MM.1S (cell line): Measurements from ENCODE around the gene TTC27.

ENCODE experiments used
- DNase-seq: peaks from one replicate; pipeline ENCODE4 v3.0.0-alpha.2; 2015
- H2AFZ ChIP-seq: fragments of 300-600 bp; sonication (generic); 2 replicates; pipeline ENCODE4 v1.6.0; 2016; ENCODE audit warnings: antibody characterized with exemption, low read length
- H3F3A ChIP-seq: fragments of 300-600 bp; sonication (generic); 2 replicates; pipeline ENCODE4 v1.6.1; 2016; ENCODE audit warnings: mild to moderate bottlenecking, antibody characterized with exemption, low read length, moderate library complexity, mixed read lengths; ENCODE audit not compliant: insufficient read depth
- H3K27ac ChIP-seq: fragments of 300-600 bp; sonication (generic); 2 replicates; pipeline ENCODE4 v1.5.1; 2016; ENCODE audit warnings: mild to moderate bottlenecking, low read length
- H3K27me3 ChIP-seq: fragments of 300-600 bp; sonication (generic); replicated peaks from 2 replicates; pipeline ENCODE4 v1.6.0; 2016; ENCODE audit warnings: low read length; ENCODE audit not compliant: insufficient read depth
- H3K36me3 ChIP-seq: fragments of 300-600 bp; sonication (generic); replicated peaks from 2 replicates; pipeline ENCODE4 v1.6.1; 2016; ENCODE audit warnings: mild to moderate bottlenecking, low read length, mixed read lengths; ENCODE audit not compliant: insufficient read depth
- H3K4me1 ChIP-seq: fragments of 300-600 bp; sonication (generic); 2 replicates; pipeline ENCODE4 v1.6.1; 2016; ENCODE audit warnings: low read length, mixed read lengths
- H3K4me2 ChIP-seq: fragments of 300-600 bp; sonication (generic); 2 replicates; pipeline ENCODE4 v1.6.0; 2016; ENCODE audit warnings: low read depth, low read length
- H3K4me3 ChIP-seq: fragments of 300-600 bp; sonication (generic); 2 replicates; pipeline ENCODE4 v1.5.1; 2016; ENCODE audit warnings: low read length, mixed read lengths
- H3K79me2 ChIP-seq: fragments of 300-600 bp; sonication (generic); 2 replicates; pipeline ENCODE4 v1.6.1; 2016; ENCODE audit warnings: mixed run types, low read length, mixed read lengths
- H3K9ac ChIP-seq: fragments of 300-600 bp; sonication (generic); 2 replicates; pipeline ENCODE4 v1.6.1; 2016; ENCODE audit warnings: low read length, mixed read lengths
- H3K9me2 ChIP-seq: fragments of 300-600 bp; sonication (generic); replicated peaks from 2 replicates; pipeline ENCODE4 v1.6.1; 2016; ENCODE audit warnings: mild to moderate bottlenecking, low read length, mixed read lengths; ENCODE audit not compliant: insufficient read depth
- H3K9me3 ChIP-seq: fragments of 300-600 bp; sonication (generic); replicated peaks from 2 replicates; pipeline ENCODE4 v1.6.1; 2016; ENCODE audit warnings: mild to moderate bottlenecking, low read length, mixed read lengths; ENCODE audit not compliant: insufficient read depth
- H4K20me1 ChIP-seq: fragments of 300-600 bp; sonication (generic); 2 replicates; pipeline ENCODE4 v1.6.1; 2016; ENCODE audit warnings: mild to moderate bottlenecking, low read length, moderate library complexity, mixed read lengths; ENCODE audit not compliant: insufficient read depth
- EZH2 ChIP-seq: fragments of 300-600 bp; sonication (generic); optimal IDR thresholded peaks from 2 replicates; pipeline ENCODE3; 2017; ENCODE audit warnings: low read depth, mild to moderate bottlenecking, antibody characterized with exemption, low read length, mixed read lengths
- EZH2phosphoT487 ChIP-seq: fragments of 300-600 bp; sonication (generic); IDR thresholded peaks from 2 replicates; pipeline ENCODE4 v1.6.1; 2018; ENCODE audit warnings: antibody characterized with exemption, low read length
- TF ChIP-seq, protein P1 (sequence below): fragments of 300-600 bp; sonication (generic); IDR thresholded peaks from 2 replicates; pipeline ENCODE4 v1.5.1; 2016; ENCODE audit warnings: antibody characterized with exemption, low read length, mixed read lengths

Gene TTC27

DNA sequence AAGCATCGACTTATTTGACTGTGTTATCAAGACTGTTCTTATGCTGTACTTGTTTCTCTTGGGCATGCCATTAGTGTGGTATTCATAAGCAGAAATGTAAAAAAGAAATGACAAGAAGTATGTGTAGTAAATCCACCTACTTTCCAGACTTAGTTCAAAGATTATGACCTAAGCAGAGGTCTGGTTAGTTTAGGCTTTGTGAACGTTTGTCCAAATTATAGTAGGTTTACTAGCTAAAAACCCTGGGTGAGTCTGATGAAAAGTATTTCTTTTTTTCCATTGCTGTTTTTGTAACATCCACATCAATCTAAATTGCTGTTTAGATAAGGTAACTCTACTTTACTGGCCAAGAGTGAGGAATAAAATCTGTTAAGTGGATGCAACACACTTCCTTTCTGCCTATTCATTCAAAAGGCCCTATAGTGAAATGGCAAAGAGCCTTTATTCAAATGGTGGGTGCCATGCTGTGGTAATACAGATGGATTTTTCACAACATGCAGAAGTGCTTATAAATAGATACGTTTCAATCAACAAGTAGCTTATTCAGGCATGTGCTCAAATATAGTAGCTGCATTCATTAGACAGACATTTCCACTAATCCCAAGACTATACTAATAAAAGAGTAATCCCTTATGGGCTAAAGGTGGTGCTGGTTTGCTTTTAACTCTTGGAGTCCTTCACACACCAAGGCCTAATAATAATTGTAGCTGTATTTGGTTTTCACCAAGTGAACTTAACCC is 196.4 kb downstream of the TTC27 start:
- H3K4me3 ChIP-seq, result no peak overlapping the region
- no peak overlapping the region for H3K4me2 ChIP-seq
- H3K4me1 ChIP-seq, result no peaks in the 10 kb centered on the region
- no peaks in the 10 kb centered on the region for H3F3A ChIP-seq
- no peaks in the 10 kb centered on the region for H3K79me2 ChIP-seq
- no peaks in the 10 kb centered on the region for H3K27me3 ChIP-seq
- DNase-seq, result no peak
- H4K20me1 ChIP-seq, result no peaks in the 10 kb centered on the region
- H3K9me2 ChIP-seq, result no peaks in the 10 kb centered on the region
- H3K9me3 ChIP-seq, result no peaks in the 10 kb centered on the region
- no peak overlapping the region for H3K27ac ChIP-seq
- no peak overlapping the region for H2AFZ ChIP-seq
- H3K36me3 ChIP-seq, result no peaks in the 10 kb centered on the region; the same call in 1 of the 2 replicates
- H3K9ac ChIP-seq, result no peak overlapping the region
- no peak for TF ChIP-seq EZH2
- no peak for TF ChIP-seq EZH2phosphoT487

DNA sequence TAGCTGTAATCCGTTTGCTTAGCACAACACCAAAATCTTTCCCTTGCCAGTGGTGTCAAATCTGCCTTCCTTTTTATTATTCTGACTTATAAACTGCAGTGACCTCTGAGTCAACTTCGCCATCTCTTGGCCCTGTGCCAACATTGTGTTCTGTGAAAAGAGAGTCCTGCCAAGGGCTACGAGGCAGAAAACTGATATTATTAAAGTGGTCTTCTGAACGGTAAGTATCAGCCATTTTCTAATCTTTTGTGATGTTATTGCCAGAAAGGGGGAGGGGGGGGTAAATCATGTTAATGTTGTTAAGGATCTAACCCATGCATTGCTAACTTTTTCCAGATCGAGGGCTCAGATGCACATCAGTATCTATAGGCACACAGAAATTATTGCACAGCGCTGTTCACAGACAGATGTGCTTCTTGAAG is 197.5 kb downstream of the TTC27 start:
- H3K4me2 ChIP-seq, result no peak overlapping the region
- no peak overlapping the region for H2AFZ ChIP-seq
- no peaks in the 10 kb centered on the region for H3K27me3 ChIP-seq
- H3K36me3 ChIP-seq, result no peaks in the 10 kb centered on the region; the same call in 1 of the 2 replicates
- no peaks in the 10 kb centered on the region for H3K4me1 ChIP-seq
- no peaks in the 10 kb centered on the region for H3K9me2 ChIP-seq
- H3K9ac ChIP-seq, result no peak overlapping the region
- no peaks in the 10 kb centered on the region for H3F3A ChIP-seq
- TF ChIP-seq EZH2 (no peak), EZH2phosphoT487 (no peak)
- TF ChIP-seq, protein P1, sequence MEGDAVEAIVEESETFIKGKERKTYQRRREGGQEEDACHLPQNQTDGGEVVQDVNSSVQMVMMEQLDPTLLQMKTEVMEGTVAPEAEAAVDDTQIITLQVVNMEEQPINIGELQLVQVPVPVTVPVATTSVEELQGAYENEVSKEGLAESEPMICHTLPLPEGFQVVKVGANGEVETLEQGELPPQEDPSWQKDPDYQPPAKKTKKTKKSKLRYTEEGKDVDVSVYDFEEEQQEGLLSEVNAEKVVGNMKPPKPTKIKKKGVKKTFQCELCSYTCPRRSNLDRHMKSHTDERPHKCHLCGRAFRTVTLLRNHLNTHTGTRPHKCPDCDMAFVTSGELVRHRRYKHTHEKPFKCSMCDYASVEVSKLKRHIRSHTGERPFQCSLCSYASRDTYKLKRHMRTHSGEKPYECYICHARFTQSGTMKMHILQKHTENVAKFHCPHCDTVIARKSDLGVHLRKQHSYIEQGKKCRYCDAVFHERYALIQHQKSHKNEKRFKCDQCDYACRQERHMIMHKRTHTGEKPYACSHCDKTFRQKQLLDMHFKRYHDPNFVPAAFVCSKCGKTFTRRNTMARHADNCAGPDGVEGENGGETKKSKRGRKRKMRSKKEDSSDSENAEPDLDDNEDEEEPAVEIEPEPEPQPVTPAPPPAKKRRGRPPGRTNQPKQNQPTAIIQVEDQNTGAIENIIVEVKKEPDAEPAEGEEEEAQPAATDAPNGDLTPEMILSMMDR, result no peak
- DNase-seq, result no peak
- no peaks in the 10 kb centered on the region for H3K9me3 ChIP-seq
- no peak overlapping the region for H3K4me3 ChIP-seq
- H4K20me1 ChIP-seq, result no peaks in the 10 kb centered on the region
- no peaks in the 10 kb centered on the region for H3K79me2 ChIP-seq
- no peak overlapping the region for H3K27ac ChIP-seq

DNA sequence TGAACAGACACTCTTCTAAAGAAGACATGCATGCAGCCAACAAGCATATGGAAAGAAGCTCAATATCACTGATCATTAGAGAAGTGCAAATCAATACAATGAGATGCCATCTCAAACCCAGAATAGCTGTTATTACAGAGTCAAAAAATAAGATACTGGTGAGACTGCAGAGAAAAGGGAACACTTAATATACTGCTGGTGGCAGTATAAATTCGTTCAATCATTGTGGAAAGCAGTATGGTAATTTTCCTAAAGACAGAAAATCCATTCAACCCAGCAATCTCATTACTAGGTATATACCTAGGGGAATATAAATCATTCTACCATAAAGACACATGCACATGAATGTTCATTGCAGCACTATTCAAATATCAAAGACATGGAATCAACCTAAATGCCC is 202.3 kb downstream of the TTC27 start:
- Histone ChIP-seq H3F3A (no peaks in the 10 kb centered on the region), H3K27ac (no peak overlapping the region), H2AFZ (no peak overlapping the region), H3K36me3 (no peaks in the 10 kb centered on the region), H3K4me3 (no peak overlapping the region), H3K9me2 (no peaks in the 10 kb centered on the region), H3K4me2 (no peak overlapping the region), H3K9ac (no peak overlapping the region), H3K4me1 (no peaks in the 10 kb centered on the region), H4K20me1 (no peaks in the 10 kb centered on the region), H3K79me2 (no peaks in the 10 kb centered on the region), H3K9me3 (no peaks in the 10 kb centered on the region), H3K27me3 (no peaks in the 10 kb centered on the region)
- DNase-seq, result no peak
- TF ChIP-seq EZH2, result no peak
- TF ChIP-seq, protein P1, result no peak

DNA sequence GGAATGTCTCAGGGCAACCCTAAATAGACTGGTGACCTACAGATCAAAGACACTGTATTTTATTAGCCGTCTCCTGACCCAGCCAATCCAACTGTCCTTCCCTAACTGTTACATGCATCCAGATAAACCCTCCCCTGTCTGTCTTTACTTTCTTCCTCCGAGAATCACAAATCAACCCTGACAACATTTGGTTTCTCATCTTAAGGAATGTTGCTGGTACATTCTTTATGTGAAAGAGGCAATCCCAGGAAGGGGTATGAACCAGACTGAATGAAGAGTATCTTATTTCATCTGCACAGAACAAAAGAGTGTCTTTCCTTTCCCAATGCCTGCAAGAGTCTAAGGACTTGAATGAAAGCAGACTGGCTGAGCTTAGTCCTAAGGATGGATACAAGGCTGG is 205.0 kb downstream of the TTC27 start:
- H3K4me2 ChIP-seq, result no peak overlapping the region
- TF ChIP-seq, protein P1, result no peak
- TF ChIP-seq EZH2phosphoT487, result no peak
- TF ChIP-seq EZH2, result no peak
- no peaks in the 10 kb centered on the region for H3F3A ChIP-seq
- DNase-seq, result no peak
- no peaks in the 10 kb centered on the region for H3K27me3 ChIP-seq
- no peaks in the 10 kb centered on the region for H3K79me2 ChIP-seq
- H3K27ac ChIP-seq, result no peak overlapping the region
- H2AFZ ChIP-seq, result no peak overlapping the region
- no peaks in the 10 kb centered on the region for H3K9me2 ChIP-seq
- H3K36me3 ChIP-seq, result no peaks in the 10 kb centered on the region
- H4K20me1 ChIP-seq, result no peaks in the 10 kb centered on the region
- no peaks in the 10 kb centered on the region for H3K9me3 ChIP-seq
- no peaks in the 10 kb centered on the region for H3K4me1 ChIP-seq
- no peak overlapping the region for H3K9ac ChIP-seq
- no peak overlapping the region for H3K4me3 ChIP-seq
